WTC11 (cell line): ENCODE measurements around the gene C6orf132. TPM values are rescaled to one million over a fixed set of nuclear protein-coding genes. Genes with fewer than 3 reads are reported as not detected.

Experiments used
- AFF4 ChIP-seq: sonication (generic); formaldehyde crosslinking; IDR thresholded peaks from 2 replicates; pipeline ENCODE4 v1.8.1; 2023; ENCODE audit warnings: mild to moderate bottlenecking, missing genetic modification reagents, borderline replicate concordance
- AR ChIP-seq: fragments of 250-450 bp; sonication (Bioruptor Pico); IDR thresholded peaks from 2 replicates; pipeline ENCODE4 v1.9.0; 2021; ENCODE audit warnings: mild to moderate bottlenecking
- ETV6 ChIP-seq: sonication (generic); formaldehyde crosslinking; IDR thresholded peaks from 2 replicates; pipeline ENCODE4 v1.8.1; 2022; ENCODE audit warnings: mild to moderate bottlenecking, missing genetic modification reagents
- FOXK1 ChIP-seq: sonication (generic); formaldehyde crosslinking; IDR thresholded peaks from 2 replicates; pipeline ENCODE4 v1.8.0; 2022; ENCODE audit warnings: mild to moderate bottlenecking, moderate library complexity, missing genetic modification reagents
- FOXP1 ChIP-seq: sonication (generic); formaldehyde crosslinking; IDR thresholded peaks from 2 replicates; pipeline ENCODE4 v1.8.0; 2022; ENCODE audit warnings: missing genetic modification reagents, mild to moderate bottlenecking, moderate library complexity, borderline replicate concordance
- FOXP4 ChIP-seq: sonication (generic); formaldehyde crosslinking; IDR thresholded peaks from 2 replicates; pipeline ENCODE4 v1.8.0; 2022; ENCODE audit warnings: mild to moderate bottlenecking, missing genetic modification reagents
- JUN ChIP-seq: sonication (generic); formaldehyde crosslinking; IDR thresholded peaks from 2 replicates; pipeline ENCODE4 v1.8.0; 2023; ENCODE audit warnings: mild to moderate bottlenecking, missing genetic modification reagents
- PRDM15 ChIP-seq: sonication (generic); formaldehyde crosslinking; IDR thresholded peaks from 2 replicates; pipeline ENCODE4 v1.8.0; 2022; ENCODE audit warnings: missing genetic modification reagents
- SP1 ChIP-seq: sonication (generic); formaldehyde crosslinking; conservative IDR thresholded peaks from 2 replicates; pipeline ENCODE4 v1.8.1; 2022; ENCODE audit warnings: missing genetic modification reagents
- TP53 ChIP-seq: sonication (generic); formaldehyde crosslinking; IDR thresholded peaks from 2 replicates; pipeline ENCODE4 v1.8.1; 2023; ENCODE audit warnings: mild to moderate bottlenecking, missing genetic modification reagents
- USF1 ChIP-seq: sonication (generic); formaldehyde crosslinking; IDR thresholded peaks from 2 replicates; pipeline ENCODE4 v1.8.0; 2022; ENCODE audit warnings: mild to moderate bottlenecking, missing genetic modification reagents
- ZNF219 ChIP-seq: sonication (generic); formaldehyde crosslinking; IDR thresholded peaks from 2 replicates; pipeline ENCODE4 v1.8.0; 2023; ENCODE audit warnings: missing genetic modification reagents, mild to moderate bottlenecking, borderline replicate concordance
- ZNF232 ChIP-seq: sonication (generic); formaldehyde crosslinking; IDR thresholded peaks from 2 replicates; pipeline ENCODE4 v1.8.0; 2022; ENCODE audit warnings: mild to moderate bottlenecking, missing genetic modification reagents
- ZNF423 ChIP-seq: fragments of 250-450 bp; sonication (Bioruptor Pico); IDR thresholded peaks from 2 replicates; pipeline ENCODE4 v2.1.2; 2022; ENCODE audit warnings: mild to moderate bottlenecking, moderate library complexity
- ZNF425 ChIP-seq: fragments of 250-450 bp; sonication (Bioruptor Pico); conservative IDR thresholded peaks from 2 replicates; pipeline ENCODE4 v1.9.0; 2021; ENCODE audit warnings: mild to moderate bottlenecking
- total RNA-seq: library from RNA; stranded (reverse); gene quantifications from 3 replicates; pipeline ENCODE4 v1.2.3, GENCODE V29; 2021

C6orf132 gene
- total RNA-seq, 1 experiment from 2014 or later = 52.6 TPM

- TF ChIP-seq ZNF425 (CRISPR knock-in tag) (no peak), ZNF423 (CRISPR knock-in tag) (peak; percentile 89), FOXP4 (CRISPR knock-in tag) (0 out of 2 replicates have a peak, but pooled peaks have one; percentile 25), FOXK1 (CRISPR knock-in tag) (no peak), AFF4 (no peak; the same call in 1 of the 2 replicates), JUN (CRISPR knock-in tag) (peak; percentile 58; the same call in 1 of the 2 replicates), AR (CRISPR knock-in tag) (no peak), ZNF219 (CRISPR knock-in tag) (peak; percentile 76; the same call in 1 of the 2 replicates), ZNF232 (CRISPR knock-in tag) (0 out of 2 replicates have a peak, but pooled peaks have one; percentile 21), FOXP1 (no peak; the same call in 1 of the 2 replicates), TP53 (CRISPR knock-in tag) (no peak), ETV6 (no peak), SP1 (CRISPR knock-in tag) (peak; percentile 32; the same call in 1 of the 2 replicates), PRDM15 (0 out of 2 replicates have a peak, but pooled peaks have one; percentile 24), USF1 (CRISPR knock-in tag) (no peak)
These were observed 38.2 kb downstream of the C6orf132 start (continued) for GRCh38 chr6:42104095-42104803.
